GM18909 (cell line): ENCODE data around the gene ZNF526.

Experiments used
- ATAC-seq: cut with Tn5 transposase; IDR thresholded peaks from one replicate; pipeline ENCODE4 v1.9.1; 2021; ENCODE audit warnings: mild to moderate bottlenecking; ENCODE audit not compliant: unreplicated experiment, poor library complexity

ZNF526 gene

GRCh38 chr19:42193706-42194105 is 26.4 kb upstream of the ZNF526 start:
- no peak for ATAC-seq

GRCh38 chr19:42196011-42197001 is 23.8 kb upstream of the ZNF526 start:
- ATAC-seq: no peak

- no peak for ATAC-seq
Observed at GRCh38 chr19:42197375-42197817, 22.7 kb upstream of the ZNF526 start.

- ATAC-seq: peak; percentile 40
Observed at GRCh38 chr19:42198676-42199439, 21.3 kb upstream of the ZNF526 start.

GRCh38 chr19:42199440-42200115 is 20.5 kb upstream of the ZNF526 start:
- ATAC-seq: peak; percentile 34

- ATAC-seq: no peak
Observed at GRCh38 chr19:42200116-42200715, 19.9 kb upstream of the ZNF526 start.

- peak; percentile 43 for ATAC-seq
Observed at GRCh38 chr19:42201489-42202289, 18.4 kb upstream of the ZNF526 start.

- no peak for ATAC-seq
Observed at GRCh38 chr19:42202290-42202880, 17.7 kb upstream of the ZNF526 start.

- ATAC-seq: no peak
Observed at GRCh38 chr19:42203700-42204099, 16.4 kb upstream of the ZNF526 start.

GRCh38 chr19:42204664-42205063 is 15.4 kb upstream of the ZNF526 start:
- ATAC-seq: no peak

- no peak for ATAC-seq
Observed at GRCh38 chr19:42206871-42207755, 13.0 kb upstream of the ZNF526 start.

GRCh38 chr19:42207767-42208271 is 12.3 kb upstream of the ZNF526 start:
- no peak for ATAC-seq

GRCh38 chr19:42208612-42209011 is 11.5 kb upstream of the ZNF526 start:
- no peak for ATAC-seq

GRCh38 chr19:42212886-42213285 is 7.2 kb upstream of the ZNF526 start:
- no peak for ATAC-seq

- ATAC-seq: no peak
Observed at GRCh38 chr19:42214810-42215485, 5.2 kb upstream of the ZNF526 start.

GRCh38 chr19:42216653-42217519 is 3.2 kb upstream of the ZNF526 start:
- ATAC-seq: peak; percentile 0
